Activated T-cell treated with anti-CD3 and anti-CD28 coated beads for 4 hours (primary cell): ENCODE results near the gene EXOSC3.

Experiments used
- DNase-seq: peaks from one replicate; pipeline ENCODE4 v3.0.0-alpha.2; 2020

Gene EXOSC3

GRCh38 chr9:37730839-37731238 is 54.0 kb downstream of the EXOSC3 start:
- DNase-seq: no peak

GRCh38 chr9:37730256-37730655 is 54.6 kb downstream of the EXOSC3 start:
- no peak for DNase-seq
